ENCODE data around the gene SMPD3. TPM values are rescaled to one million over a fixed set of nuclear protein-coding genes. Genes with fewer than 3 reads are reported as not detected.

Gene SMPD3
- total RNA-seq, 1 experiment from 2014 or later, result 0.70 TPM

DNA sequence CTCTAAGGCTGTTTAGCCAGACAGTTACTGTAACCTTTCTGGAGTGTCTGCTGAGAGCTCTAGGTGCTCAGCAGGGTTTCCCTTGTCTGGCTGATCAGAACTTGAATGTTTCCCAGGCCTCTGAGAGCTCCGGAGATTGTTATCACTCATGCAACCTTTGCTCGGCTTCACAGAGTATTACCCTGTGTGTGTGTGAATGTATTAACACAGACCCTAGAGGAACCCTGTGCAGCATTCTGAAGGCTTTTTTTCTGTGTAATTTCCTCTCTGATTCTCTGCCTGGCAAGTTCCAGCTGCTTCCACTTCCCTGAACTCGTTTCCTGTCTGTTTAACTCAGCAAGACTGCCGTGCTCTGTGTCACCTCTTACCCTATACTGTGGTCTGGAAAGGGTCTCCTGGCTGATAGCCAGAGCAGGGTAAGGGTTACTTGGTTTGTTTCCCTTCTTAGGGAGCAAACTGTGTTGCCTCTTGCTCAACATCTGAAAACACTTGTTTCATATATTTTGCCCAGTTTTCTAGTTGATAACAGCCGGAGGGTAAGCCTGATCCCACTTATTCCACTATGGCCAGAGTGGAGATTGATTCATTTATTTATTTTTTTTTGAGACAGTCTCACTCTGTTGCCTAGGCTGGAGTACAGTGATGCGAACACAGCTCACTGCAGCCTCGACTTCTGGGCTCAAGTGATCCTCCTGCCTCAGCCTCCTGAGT lies 115.7 kb downstream of the SMPD3 start:
- Histone ChIP-seq H3K56ac (ENCODE audit: insufficient read length, low read depth, low read length) (no peak overlapping the region), H3K27ac (ENCODE audit: insufficient read length, low read depth, low read length) (no peak overlapping the region), H3K27me3 (ENCODE audit: insufficient read depth, low read length) (no peaks in the 10 kb centered on the region; the same call in 1 of the 2 replicates), H4K91ac (ENCODE audit: insufficient read length, low read depth, low read length) (no peak overlapping the region), H3K14ac (ENCODE audit: insufficient read depth, low read length) (no peak overlapping the region), H4K5ac (ENCODE audit: insufficient read length, low read depth, low read length) (no peak overlapping the region), H3K23ac (ENCODE audit: insufficient read length, low read depth, low read length) (no peak overlapping the region), H3K4ac (ENCODE audit: low read depth, low read length) (no peak overlapping the region), H3K9me3 (ENCODE audit: control insufficient read depth, low read depth, low read length) (no peaks in the 10 kb centered on the region), H2AFZ (ENCODE audit: low read length) (no peak overlapping the region), H2AK5ac (ENCODE audit: insufficient read length, low read length) (no peak overlapping the region), H3K79me2 (ENCODE audit: insufficient read depth, low read length) (no peaks in the 10 kb centered on the region), H2BK120ac (ENCODE audit: low read depth, low read length, poor library complexity, severe bottlenecking) (no peak overlapping the region), H3K9ac (ENCODE audit: extremely low read depth, insufficient read length, low read length) (no peak overlapping the region), H3K4me1 (ENCODE audit: insufficient read depth, low read length) (no peaks in the 10 kb centered on the region), H2BK15ac (ENCODE audit: low read depth, low read length) (no peak overlapping the region), H3K4me2 (ENCODE audit: insufficient read depth, insufficient read length, low read length) (no peak overlapping the region), H4K8ac (replicated peaks; ENCODE audit: insufficient read length, low read depth, low read length) (no peak overlapping the region), H2BK12ac (ENCODE audit: insufficient read length, low read depth, low read length) (no peak overlapping the region), H2BK5ac (ENCODE audit: insufficient read length, low read length) (no peak overlapping the region), H3T11ph (ENCODE audit: low read length) (no peak overlapping the region), H2BK20ac (ENCODE audit: low read depth, low read length, poor library complexity, severe bottlenecking) (no peak overlapping the region), H4K20me1 (ENCODE audit: control insufficient read depth, insufficient read depth, insufficient read length) (no peaks in the 10 kb centered on the region), H3K18ac (ENCODE audit: insufficient read length, low read depth, low read length) (no peak overlapping the region), H3K79me1 (ENCODE audit: insufficient read depth, low read depth, low read length, poor library complexity, severe bottlenecking) (no peaks in the 10 kb centered on the region), H3K23me2 (ENCODE audit: insufficient read length, low read depth, low read length, poor library complexity, severe bottlenecking) (no peaks in the 10 kb centered on the region)
- TF ChIP-seq, protein P1, sequence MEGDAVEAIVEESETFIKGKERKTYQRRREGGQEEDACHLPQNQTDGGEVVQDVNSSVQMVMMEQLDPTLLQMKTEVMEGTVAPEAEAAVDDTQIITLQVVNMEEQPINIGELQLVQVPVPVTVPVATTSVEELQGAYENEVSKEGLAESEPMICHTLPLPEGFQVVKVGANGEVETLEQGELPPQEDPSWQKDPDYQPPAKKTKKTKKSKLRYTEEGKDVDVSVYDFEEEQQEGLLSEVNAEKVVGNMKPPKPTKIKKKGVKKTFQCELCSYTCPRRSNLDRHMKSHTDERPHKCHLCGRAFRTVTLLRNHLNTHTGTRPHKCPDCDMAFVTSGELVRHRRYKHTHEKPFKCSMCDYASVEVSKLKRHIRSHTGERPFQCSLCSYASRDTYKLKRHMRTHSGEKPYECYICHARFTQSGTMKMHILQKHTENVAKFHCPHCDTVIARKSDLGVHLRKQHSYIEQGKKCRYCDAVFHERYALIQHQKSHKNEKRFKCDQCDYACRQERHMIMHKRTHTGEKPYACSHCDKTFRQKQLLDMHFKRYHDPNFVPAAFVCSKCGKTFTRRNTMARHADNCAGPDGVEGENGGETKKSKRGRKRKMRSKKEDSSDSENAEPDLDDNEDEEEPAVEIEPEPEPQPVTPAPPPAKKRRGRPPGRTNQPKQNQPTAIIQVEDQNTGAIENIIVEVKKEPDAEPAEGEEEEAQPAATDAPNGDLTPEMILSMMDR (conservative IDR thresholded peaks at IDR 0.05), result no peak
- Mint-ChIP-seq H3K27ac (peak overlapping the region in 2 of 3 experiments; percentile 43 to 63; a peak in 4 of 7 replicates), H3K27me3 (ENCODE audit: low read depth) (no peaks in the 10 kb centered on the region), H3K36me3 (ENCODE audit: insufficient read depth in 1 of 3, low read depth in 3 of 3) (peaks cover 8 to 51% (median 32%) of the 10 kb centered on the region in 3 experiments; a peak in 6 of 7 replicates), H3K4me3 (no peak overlapping the region), H3K9me3 (no peaks in the 10 kb centered on the region), H3K4me1 (peaks cover 3 to 6% of the 10 kb centered on the region in 2 experiments; a peak in 3 of 4 replicates)
- DNase-seq, result no peak
- WGBS (ENCODE audit: extremely low coverage, insufficient read length, low lambda C conversion rate), result no CpG with 5 or more reads among the region's 7 CpGs
